ENCODE results near the gene KXD1.
A peak's percentile ranks its signal among the peaks of the same experiment; 100 is the strongest.
"Not testable (repeated sequence)": the region's sequence is repeated elsewhere in the genome, so short reads cannot be mapped to it uniquely, and the experiment has no call there.

Gene KXD1

DNA sequence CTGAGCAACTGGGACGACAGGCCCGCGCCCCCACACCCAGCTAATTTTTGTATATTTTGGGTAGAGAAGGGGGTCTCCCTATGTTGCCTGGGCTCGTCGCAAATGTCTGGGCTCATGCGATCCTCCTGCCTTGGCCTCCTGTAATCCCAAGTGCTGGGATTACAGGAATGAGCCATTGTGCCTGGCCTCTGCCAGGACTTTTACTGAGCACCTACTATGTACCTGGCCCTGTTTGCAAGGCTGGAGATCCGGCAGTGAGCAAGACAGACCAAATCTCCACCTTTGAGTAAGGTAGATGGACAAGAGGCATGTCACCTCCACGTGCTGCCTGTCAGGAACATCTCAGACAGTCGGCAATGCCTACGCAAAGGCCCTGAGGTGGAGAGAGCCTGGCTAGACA, 21.2 kb upstream of the KXD1 start:
- no peak for DNase-seq (ENCODE audit: low read depth)

DNA sequence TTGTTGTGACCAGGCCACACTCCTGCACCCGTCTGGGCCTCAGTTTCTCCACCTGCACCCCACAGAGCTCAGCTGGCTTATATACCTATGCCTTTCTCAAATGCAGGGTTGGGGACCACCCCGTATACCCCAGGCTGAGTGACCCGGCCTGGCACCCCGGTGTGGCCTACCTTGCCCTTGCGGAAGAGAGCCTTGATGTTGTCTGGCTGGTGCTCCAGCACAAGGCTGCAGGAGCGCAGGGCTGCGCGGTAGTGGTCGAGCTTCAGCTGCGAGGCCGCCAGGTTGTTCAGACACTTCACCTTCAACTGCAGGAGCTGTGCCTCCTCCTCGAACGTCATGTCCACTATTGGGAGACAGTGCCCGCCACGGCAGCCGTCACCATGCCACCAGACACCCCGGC, 20.2 kb upstream of the KXD1 start:
- DNase-seq (ENCODE audit: low read depth) = no peak

DNA sequence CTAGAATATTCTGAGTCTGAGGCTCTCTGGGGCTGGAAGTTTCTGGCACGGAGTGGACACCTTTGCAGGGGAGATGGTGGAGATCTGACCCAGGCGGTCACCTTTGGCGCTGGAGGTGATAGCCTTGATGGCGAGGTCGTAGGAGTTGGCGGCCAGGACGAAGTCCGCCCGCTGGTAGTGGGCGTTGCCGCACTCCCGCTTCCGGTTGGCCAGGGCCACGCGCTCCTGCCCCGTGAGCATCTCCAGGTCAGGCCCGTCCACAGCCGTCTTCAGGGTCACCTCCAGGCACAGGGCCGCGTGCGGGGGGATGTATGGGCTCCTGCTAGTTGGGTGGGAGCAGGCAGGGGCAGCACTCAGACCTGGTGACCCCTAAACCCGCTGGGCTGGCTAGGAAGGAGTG, 19.6 kb upstream of the KXD1 start:
- no peak for DNase-seq (ENCODE audit: low read depth)

DNA sequence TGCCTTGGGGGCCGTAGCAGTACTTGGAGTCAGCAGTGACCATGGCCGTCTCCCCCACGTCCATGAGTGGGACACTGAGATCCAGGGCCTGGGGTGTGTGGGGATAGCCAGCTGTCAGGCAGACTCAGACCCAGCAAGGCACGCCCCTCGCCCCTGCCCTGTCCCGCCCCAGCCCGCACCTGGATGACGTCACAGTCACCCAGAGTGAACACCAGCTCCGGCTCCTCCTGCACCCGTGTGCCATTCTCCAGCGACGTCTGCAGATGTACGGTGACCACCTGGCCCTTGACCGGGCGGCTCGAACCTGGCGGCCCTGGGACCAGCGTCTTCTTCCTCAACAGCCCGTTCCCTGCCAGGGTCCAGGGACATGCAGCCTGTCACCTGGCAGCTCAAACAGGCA, 18.3 kb upstream of the KXD1 start:
- DNase-seq (ENCODE audit: low read depth) = no peak

DNA sequence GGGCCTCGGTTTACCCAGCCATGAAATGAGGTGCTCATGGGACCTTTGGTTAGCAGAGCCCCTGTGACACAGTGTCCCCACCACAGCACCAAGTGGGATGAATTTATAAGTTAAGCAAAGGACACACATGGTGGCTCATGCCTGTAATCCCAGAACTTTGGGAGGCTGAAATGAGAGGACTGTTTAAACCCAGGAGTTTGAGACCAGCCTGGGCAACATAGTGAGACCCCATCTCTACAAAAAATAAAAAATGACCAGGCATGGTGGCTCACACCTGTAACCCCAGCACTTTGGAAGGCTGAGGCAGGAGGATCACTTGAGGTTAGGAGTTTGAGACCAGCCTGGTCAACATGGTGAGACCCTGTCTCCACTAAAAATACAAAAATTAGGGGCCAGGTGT, 17.5 kb upstream of the KXD1 start:
- not testable (repeated sequence) for DNase-seq (ENCODE audit: low read depth)

DNA sequence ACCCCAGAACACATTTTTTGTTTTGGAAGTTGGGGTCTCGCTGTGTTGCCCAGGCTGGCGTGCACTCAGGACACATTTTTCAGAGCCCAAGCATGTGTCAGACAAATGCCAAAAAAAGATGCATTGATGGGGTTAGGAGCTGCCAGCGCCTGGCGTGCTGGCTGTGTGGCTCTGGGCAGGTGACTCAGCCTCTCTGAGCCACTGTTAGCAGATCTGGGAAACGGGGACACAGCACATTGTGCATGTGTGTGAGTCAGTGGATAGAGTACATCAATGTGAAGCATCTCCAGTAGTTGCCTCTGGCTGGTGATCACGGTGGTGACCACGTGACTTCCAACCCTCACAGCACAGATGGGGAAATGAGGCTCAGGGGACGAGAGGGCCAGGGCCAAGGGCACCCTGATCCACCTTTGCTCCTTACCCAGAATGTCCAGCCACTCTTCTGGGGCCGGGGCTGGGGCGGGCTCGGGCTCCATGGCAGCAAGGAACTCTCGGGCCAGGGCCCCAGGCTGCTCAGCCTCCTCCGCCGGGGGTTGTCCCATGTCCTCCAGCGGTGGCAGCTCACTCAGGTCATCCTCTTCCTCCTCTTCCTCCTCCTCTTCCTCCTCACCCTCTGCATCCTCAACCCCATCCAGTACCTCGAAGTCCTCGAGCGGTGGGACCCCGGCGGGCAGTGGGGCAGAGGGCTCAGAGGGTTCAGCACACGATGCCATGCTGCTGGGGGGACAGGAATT, 16.2 kb upstream of the KXD1 start:
- no peak for DNase-seq (ENCODE audit: low read depth)

DNA sequence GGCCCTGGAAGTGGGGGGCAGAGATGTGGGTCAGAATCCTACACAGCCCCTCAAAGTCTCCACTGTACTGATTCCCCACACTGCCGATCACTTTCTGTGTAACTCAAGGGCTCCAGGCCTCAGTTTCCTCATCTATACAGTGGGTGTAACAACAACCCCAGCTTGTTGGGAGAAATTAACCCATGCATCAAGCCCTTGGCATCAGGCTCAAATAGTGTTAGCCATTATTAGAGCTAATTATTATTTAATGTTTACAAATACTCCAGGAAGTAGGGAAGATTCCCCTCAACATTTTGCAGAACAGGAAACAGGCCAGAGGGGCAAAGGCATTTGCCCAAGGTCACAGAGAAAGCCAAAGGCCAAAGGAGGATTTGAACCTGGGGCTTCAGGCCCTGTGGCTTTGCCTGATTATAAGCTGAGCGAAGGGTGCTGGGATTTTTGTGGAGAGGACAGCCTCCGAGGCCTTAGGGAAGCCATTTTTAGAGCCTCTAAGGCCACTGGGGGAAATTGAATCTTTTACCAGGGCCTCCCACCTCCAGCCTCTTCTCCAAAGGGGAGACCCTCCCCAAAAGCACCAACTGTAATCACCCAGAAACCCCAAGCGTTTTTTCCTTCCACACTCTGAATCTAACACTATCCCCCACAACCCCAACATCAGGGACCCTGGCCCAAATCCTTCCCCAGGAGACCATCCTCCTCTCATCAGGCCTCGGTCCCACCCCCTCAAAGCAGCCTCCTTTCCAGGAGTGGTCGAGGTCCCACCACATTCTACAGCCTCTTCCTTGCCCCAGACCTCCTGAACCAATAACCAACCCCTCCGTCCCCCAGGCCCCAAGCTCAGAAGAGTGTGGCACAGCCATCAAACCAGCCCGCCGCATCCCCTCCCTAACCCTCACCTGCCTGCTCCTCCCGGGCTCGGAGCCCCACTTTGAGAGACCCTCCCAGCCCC, 15.4 kb upstream of the KXD1 start:
- DNase-seq (ENCODE audit: low read depth) = no peak

DNA sequence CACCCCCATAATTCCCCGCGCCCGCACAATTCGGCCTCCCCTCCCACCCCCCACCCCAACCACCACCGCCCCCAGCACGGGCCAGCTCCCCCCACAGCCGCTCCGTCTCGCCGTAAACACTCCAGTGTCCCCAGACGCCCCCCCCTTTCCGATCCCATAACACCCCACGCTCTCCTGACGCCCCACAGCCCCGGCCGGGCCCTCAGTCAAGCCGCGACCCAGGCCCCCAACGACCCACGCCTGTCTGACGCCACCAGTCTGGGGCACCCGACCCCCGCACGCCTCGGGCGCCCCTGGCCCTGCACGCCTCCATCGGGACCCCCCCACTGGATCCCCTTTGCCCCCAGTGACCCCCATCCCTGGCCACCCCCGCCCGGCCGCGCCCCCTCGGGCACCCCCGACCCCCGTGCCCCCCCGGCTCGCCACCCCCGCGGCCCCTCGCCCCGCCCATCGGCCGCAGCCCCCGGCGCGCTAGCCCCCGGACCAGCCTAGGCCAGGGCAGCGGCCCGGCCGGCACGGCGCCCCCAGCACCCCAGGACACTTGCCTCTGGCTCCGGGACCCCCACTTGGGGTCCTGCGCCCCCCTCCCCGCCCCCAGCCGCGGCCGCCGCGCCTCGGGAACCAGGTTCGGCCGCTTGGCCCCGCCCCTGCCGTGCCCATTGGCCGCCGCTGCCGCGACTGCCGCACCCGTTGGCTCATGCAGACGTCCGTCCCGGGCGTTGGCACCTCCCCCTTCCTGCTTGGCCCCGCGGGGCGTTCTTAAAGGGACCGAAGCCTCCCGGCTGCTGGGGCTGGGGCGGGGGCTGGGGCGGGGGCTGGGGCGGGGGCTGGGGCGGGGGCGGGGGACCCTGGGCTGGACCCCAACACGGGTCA, 14.5 kb upstream of the KXD1 start, which contains the start of gene FKBP8:
Gene FKBP8, minus strand, starts transcription at position 633 of the 873 bp plus-strand sequence. CDS start 1,603 bp downstream, outside the sequence.
- DNase-seq (ENCODE audit: low read depth) = peak; percentile 92

DNA sequence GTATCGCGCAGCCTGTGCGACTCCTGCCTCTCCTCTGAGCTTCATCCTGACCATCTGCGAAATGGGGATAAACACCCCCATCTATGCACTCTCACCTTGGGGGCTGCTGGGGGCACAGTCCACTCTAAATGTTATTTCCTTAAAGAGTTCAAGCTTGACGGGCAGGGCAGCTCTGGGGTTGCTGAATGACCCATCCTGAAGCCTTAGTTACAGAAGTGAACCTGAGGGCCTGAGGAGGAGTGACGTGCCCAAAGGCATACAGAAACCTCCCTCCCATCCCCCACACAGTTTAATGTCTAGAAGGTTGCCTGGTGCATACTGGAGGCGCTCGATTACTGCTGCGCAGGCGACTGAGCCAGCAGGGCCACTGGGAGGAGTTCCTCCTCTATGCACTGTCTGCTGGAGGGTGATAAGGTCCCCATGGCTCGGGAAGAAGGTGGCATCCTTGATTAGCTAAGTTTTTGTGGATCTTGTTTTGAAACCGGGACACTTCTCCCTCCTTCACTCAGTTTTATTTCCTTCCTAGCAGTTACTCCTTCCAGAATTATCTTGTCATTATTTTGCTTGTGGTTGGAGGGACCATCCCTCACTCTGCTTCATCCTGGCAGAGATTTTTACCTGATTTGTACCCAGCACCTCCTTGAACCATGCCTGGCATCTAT, 13.7 kb upstream of the KXD1 start:
- DNase-seq (ENCODE audit: low read depth) = peak; percentile 71

DNA sequence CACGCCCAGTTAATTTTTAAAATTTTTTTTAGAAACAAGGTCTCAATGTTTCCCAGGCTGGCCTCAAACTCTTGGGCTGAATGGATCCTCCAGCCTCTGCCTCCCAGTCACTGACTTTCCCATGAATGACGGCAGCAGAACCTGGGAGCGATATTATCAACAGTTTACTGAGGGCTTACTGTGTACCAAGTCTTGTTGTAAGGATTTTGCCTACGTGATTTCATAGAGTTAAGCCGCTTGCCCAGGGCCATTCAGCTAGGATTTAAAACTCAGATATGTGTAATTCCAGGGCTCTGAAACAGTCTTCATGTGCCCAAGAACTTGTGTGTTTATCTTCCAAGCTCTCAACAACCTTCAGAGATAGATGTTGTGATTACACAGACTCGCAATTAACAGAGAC, 6.0 kb upstream of the KXD1 start:
- no peak for DNase-seq (ENCODE audit: low read depth)

DNA sequence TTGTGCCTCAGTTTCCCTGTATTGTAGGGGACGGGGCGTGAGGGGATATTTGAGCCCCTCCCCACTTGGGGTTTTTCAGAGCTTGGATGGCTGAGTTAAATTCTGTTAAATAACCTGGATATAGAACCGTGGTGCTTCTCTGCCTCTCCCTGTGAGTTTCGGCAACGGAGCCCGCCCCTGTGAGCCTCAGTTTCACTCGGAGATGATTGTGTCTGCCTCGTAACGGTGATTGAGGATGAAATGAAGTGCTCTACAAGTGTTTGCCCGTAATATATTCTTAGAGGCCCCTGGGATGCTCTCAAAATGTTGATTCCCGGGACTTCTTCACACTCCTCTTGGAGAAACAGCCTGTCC, 509 bp downstream of the KXD1 start:
- no peak for DNase-seq (ENCODE audit: low read depth)

DNA sequence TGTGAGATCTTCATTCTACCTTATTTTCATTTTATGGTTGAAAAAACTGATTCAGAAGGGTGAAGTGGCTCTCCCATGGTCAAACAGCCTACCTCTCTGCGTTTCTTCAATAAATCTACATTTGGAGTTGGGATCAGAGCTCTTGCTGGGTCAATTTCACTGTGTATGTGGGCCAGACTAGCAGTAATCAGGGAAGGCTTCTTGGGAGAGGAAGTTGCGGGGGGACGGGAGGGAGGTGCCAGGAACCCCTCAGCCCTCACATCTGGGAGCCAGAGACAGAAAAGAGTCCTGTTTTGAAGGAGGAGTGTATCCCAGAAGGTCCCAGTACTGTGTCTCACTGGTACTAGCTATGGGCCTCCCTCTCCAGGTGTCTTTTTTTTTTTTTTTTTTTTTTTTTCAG, 934 bp downstream of the KXD1 start:
- DNase-seq (ENCODE audit: low read depth) = no peak

DNA sequence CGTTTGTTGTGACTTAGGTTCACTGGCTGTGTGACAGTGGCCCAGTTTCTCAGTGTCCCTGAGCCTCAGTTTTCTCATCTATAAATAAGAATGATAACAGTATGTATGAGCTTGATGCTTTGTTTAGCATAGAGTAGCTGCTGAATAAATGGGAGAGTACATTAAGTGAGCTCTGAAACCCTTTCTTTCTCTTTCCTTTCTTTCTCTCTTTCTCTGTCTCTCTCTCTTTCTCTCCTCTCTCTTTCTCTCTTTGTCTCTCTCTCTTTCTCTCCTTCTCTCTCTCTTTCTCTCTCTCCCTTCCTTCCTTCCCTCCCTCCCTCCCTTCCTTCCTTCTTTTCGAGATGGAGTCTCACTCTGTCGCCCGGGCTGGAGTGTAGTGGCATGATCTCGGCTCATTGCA, 2.0 kb downstream of the KXD1 start:
- no peak for DNase-seq (ENCODE audit: low read depth)

DNA sequence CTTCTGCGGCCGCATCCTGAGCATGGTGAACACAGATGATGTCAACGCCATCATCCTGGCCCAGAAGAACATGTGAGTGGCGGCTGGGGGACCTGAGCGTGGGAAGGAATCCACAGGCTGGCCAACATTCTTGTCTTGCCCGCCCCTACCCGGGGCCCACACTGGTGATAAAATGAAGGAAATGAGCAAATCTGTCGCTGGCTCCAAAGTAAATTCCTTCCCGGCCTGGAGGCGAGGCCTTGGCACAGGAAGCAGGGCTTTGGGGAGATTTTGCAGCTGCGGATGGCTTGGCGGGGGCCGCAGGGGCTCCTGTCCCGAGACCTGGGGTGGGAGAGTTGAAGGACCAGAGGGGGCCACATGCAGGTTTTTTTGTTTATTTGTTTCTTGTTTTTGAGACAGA, 4.4 kb downstream of the KXD1 start:
- DNase-seq (ENCODE audit: low read depth) = no peak

DNA sequence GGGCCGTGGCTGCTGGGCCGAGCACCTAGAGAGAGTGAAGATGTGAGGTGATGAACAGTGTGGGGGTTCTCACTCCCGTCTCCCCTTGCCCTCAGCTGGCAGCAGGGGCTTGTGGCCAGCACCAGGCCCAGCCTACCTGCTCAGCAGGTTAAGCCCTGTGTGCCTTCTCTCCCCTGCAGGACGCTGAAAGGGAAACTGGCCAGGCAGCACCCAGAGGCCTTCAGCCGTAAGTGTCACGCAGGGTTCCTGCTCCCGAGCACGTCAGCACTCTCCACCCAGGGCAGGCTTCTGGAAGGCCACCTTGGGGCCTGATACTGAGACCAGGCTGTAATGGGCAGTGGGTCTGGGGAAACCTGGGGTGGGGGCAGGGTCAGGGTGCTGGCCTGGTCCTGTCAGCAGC, 9.3 kb downstream of the KXD1 start:
- no peak for DNase-seq (ENCODE audit: low read depth)

DNA sequence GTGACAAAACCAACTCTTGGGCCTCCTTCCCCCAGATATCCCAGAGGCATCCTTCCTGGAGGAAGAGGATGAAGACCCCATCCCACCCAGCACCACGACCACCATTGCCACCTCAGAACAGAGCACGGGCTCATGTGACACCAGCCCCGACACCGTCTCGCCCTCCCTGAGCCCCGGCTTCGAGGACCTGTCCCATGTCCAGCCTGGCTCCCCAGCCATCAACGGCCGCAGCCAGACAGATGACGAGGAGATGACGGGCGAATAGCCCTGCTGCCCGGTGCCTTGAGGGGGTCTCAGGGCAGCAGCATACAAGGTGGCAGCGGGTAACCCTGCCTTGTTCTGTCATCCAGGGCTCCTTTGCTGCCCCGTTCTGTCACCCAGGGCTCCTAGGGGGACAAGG, 10.7 kb downstream of the KXD1 start:
- DNase-seq (ENCODE audit: low read depth) = no peak

DNA sequence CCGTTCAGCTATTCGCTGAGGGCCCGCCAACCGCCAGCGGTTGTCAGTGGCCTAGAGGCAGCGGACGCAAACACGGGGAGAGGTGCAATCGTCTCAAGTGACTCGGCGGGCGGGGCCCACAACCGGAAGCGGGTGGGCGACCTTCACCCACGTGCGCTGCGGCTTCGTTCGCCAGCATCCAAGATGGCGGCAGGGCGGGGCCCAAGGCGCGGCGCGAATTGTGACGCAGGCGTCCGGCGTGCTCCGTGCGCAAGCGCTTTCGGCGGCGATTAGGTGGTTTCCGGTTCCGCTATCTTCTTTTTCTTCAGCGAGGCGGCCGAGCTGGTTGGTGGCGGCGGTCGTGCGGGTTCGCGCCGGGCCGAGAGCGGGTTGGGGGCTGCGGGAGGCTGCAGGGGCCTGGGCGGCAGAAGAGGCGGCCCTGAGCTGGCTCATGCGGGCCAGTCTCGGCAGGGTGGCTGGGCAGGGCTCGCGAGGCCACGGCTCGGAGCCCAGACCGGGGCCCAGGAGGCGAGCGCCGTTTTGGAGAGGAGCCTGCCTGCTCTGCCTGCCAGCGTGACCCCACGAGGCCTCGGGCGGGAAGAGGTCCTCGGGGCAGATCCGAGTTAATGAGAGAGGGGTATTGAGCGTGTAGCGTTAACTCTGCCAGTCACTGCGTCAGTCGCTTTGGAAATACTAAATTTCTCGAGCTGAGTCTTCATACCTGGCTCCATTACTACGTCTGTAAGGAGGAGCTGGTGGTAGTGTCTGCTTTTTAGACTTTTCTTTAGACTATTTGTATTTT, 14.1 kb downstream of the KXD1 start, which contains the start of gene UBA52:
Gene UBA52, plus strand, starts transcription at position 294 of the 781 bp plus-strand sequence. CDS start 1,444 bp downstream, outside the sequence.
- DNase-seq (ENCODE audit: low read depth) = peak; percentile 99

DNA sequence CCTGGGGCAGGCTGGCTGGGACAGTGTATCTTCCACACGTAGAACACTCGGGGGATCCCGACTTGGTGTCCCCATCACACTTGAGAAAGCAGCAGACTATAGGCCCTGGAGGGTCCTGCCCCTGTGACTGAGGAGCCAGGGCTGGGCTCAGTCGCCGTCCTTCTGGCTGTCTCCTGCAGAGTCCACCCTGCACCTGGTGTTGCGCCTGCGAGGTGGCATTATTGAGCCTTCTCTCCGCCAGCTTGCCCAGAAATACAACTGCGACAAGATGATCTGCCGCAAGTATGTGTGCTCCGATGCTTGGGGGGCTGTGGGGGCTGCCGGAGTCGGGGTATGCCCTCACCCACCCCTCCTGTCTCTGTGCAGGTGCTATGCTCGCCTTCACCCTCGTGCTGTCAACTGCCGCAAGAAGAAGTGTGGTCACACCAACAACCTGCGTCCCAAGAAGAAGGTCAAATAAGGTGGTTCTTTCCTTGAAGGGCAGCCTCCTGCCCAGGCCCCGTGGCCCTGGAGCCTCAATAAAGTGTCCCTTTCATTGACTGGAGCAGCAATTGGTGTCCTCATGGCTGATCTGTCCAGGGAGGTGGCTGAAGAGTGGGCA, 17.1 kb downstream of the KXD1 start:
- DNase-seq (ENCODE audit: low read depth) = no peak

DNA sequence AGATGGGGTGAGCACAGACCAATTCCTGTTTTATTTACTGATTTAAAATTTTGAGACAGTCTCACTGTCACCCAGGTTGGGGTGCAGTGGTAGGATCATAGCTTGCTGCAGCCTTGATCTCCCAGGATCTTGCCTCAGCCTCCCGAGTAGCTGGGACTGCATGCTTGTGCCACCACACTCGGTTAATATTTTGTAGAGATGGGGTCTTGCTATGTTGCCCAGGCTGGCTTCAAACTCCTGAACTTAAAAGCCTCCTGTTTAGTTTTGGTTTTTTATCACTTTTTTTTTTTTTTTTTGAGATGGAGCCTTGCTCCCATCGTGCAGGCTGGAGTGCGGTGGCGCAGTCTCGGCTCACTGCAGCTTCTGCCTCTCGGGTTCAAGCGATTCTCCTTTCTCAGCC, 18.7 kb downstream of the KXD1 start:
- DNase-seq (ENCODE audit: low read depth) = no peak

DNA sequence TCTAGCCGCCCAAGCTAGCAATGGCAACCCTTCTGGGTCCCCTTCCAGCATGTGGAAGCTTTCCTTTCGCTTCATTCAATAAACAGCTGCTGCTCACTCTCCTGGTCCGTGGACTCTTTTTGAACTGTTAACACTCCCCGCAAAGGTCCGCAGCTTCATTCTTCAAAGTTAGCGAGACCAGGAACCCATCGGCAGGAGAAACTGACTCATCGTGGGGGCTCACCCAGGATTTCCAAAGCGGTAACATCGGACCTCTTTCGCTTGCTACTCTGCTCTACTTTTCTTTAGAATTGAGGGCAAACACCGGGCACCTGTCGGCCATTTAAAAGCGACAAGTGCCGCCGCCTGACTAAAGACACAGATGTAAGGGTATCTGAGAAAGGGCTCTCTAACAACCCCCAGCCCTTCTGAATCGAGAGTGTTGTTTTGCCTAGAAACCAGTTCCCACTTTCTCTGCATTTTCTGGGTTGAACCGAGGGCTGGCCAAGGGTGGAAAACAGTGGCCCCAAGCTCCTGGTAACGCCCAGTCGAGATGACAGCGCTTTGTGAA, 19.8 kb downstream of the KXD1 start:
- no peak for DNase-seq (ENCODE audit: low read depth)
